HepG2 (cell line): ENCODE results near the gene SPINDOC. TPM values are rescaled to one million over a fixed set of nuclear protein-coding genes. Genes with fewer than 3 reads are reported as not detected.

Experiments used
- EED ChIP-seq: sonication (generic); formaldehyde crosslinking; IDR thresholded peaks from 2 replicates; pipeline ENCODE4 v1.5.0; 2020; ENCODE audit warnings: mild to moderate bottlenecking, missing genetic modification reagents
- GATA4 ChIP-seq: sonication (generic); IDR thresholded peaks from 2 replicates; pipeline ENCODE4 v1.6.1; 2016; ENCODE audit warnings: antibody characterized with exemption, low read depth, borderline replicate concordance
- NRL ChIP-seq: sonication (generic); formaldehyde crosslinking; IDR thresholded peaks from 2 replicates; pipeline ENCODE4 v1.5.0; 2020; ENCODE audit warnings: missing genetic modification reagents, mild to moderate bottlenecking, moderate library complexity, borderline replicate concordance
- ZBTB10 ChIP-seq: sonication (generic); formaldehyde crosslinking; IDR thresholded peaks from 2 replicates; pipeline ENCODE4 v1.4.0; 2020; ENCODE audit warnings: missing genetic modification reagents, borderline replicate concordance
- ZBTB44 ChIP-seq: sonication (generic); formaldehyde crosslinking; IDR thresholded peaks from 2 replicates; pipeline ENCODE4 v1.4.0; 2020; ENCODE audit warnings: missing genetic modification reagents
- ZHX2 ChIP-seq, 2 experiments: sonication (generic) in 1 of 2; formaldehyde crosslinking in 1 of 2; IDR thresholded peaks; 2 replicates each; pipeline versions ENCODE4 v1.6.1 to v1.9.0; 2014 to 2022; ENCODE audit warnings: antibody characterized with exemption in 1 of 2, borderline replicate concordance in 1 of 2, inconsistent platforms in 1 of 2, low read depth in 1 of 2, missing genetic modification reagents in 1 of 2
- ZNF281 ChIP-seq: sonication (generic); formaldehyde crosslinking; IDR thresholded peaks from 2 replicates; pipeline ENCODE4 v1.4.0; 2020; ENCODE audit warnings: missing genetic modification reagents, borderline replicate concordance
- ZNF75D ChIP-seq: sonication (generic); formaldehyde crosslinking; IDR thresholded peaks from 2 replicates; pipeline ENCODE4 v1.8.1; 2023; ENCODE audit warnings: missing genetic modification reagents, mild to moderate bottlenecking, borderline replicate concordance
- ZNF891 ChIP-seq: sonication (generic); formaldehyde crosslinking; IDR thresholded peaks from 2 replicates; pipeline ENCODE4 v1.5.0; 2020; ENCODE audit warnings: mild to moderate bottlenecking, missing genetic modification reagents
- ZSCAN30 ChIP-seq: sonication (generic); formaldehyde crosslinking; IDR thresholded peaks from 2 replicates; pipeline ENCODE4 v1.5.0; 2020; ENCODE audit warnings: mild to moderate bottlenecking, missing genetic modification reagents
- polyA plus RNA-seq, 8 experiments: library from polyadenylated mRNA; depleted of rRNA in 3 of 8; stranded (reverse) in 7 of 8; unstranded in 1 of 8; fragments of >200 nt; fragmentation: Illumina TruSeq in 4 of 8; extraction: Trizol in 4 of 8; gene quantifications; 2 replicates each; pipeline versions ENCODE4 v1.2.1 to v1.2.3, GENCODE V29; 2011 to 2016; ENCODE audit warnings: low read depth in 4 of 8, missing spikeins in 1 of 8, mixed read lengths in 1 of 8; ENCODE audit not compliant: insufficient read depth in 1 of 8
- total RNA-seq, 5 experiments: library from RNA; depleted of rRNA; stranded (reverse); fragments of >200 nt; fragmentation: Illumina TruSeq; extraction: Trizol; gene quantifications; 2 replicates each; pipeline ENCODE4 v1.2.3, GENCODE V29; 2016; ENCODE audit warnings: low read depth in 1 of 5

SPINDOC gene
- total and polyA plus RNA-seq, 2 of the 13 experiments (the other 11 are each of a cell fraction or from before 2014, with no cell fraction given): 21.4 to 29.9 TPM

- no peak for TF ChIP-seq ZNF281 (CRISPR knock-in tag)
- TF ChIP-seq GATA4: no peak
- TF ChIP-seq ZBTB10 (CRISPR knock-in tag): no peak
- no peak for TF ChIP-seq ZNF891 (CRISPR knock-in tag)
- TF ChIP-seq ZHX2 (IDR thresholded peaks at IDR 0.05; ENCODE audit: low read depth): no peak
- TF ChIP-seq ZHX2 (CRISPR knock-in tag; IDR thresholded peaks at IDR 0.05; ENCODE audit: borderline replicate concordance): 0 out of 2 replicates have a peak, but pooled peaks have one; percentile 25
- TF ChIP-seq EED (CRISPR knock-in tag): no peak
- TF ChIP-seq ZBTB44 (CRISPR knock-in tag): no peak
- no peak for TF ChIP-seq ZSCAN30 (CRISPR knock-in tag)
- no peak for TF ChIP-seq NRL
- no peak for TF ChIP-seq ZNF75D (CRISPR knock-in tag)
Measured at GRCh38 chr11:63838678-63839507, 25.6 kb downstream of the SPINDOC start, which contains the start of gene MARK2 (continued).
